NCI-H2081 (cell line): ENCODE measurements around the gene CCDC122.
"Not testable (repeated sequence)": the region's sequence is repeated elsewhere in the genome, so short reads cannot be mapped to it uniquely, and the experiment has no call there.

ENCODE experiments used
- DNase-seq, 2 experiments: peaks; one replicate each; lab custom pipeline; 2025; lab: John Stamatoyannopoulos, UW

CCDC122 gene

DNA sequence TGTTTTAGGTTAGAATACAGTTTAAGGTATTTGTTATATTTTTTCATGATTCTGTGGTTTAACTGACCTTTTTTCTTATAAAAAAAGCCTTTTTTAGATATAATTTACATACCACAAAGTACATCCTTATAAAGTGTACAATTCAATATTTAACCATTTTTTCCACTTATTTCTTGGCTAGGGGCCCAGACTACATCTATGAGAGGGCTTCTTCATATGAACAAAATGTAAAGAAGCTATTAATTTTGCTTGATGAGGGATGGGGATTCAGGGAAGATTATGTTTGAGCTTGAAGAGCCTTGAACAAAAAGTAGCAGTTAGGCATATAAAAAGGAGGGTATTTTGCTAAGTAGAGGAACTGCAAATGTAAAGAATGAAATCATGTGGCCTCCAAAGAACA lies 2.2 kb downstream of the CCDC122 start:
- no peak for DNase-seq

DNA sequence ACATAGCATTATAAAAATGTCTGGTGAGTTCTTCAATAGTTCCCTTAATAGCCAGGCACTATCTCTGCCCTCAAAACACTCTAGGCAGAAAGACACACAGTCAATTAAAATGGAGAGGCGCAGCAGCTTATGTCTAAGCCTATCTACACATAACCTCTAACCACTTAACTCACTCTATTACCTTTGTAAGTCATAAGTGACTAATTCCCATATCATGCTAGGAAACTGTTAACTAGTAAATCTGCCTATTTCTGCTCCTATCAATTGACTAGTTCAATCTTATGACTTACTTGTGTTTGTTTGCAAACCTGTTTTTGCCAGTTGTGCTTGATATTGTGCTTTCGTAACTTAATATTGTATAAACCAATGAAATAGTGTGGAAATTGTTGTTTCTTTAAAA lies 3.2 kb downstream of the CCDC122 start:
- no peak for DNase-seq

DNA sequence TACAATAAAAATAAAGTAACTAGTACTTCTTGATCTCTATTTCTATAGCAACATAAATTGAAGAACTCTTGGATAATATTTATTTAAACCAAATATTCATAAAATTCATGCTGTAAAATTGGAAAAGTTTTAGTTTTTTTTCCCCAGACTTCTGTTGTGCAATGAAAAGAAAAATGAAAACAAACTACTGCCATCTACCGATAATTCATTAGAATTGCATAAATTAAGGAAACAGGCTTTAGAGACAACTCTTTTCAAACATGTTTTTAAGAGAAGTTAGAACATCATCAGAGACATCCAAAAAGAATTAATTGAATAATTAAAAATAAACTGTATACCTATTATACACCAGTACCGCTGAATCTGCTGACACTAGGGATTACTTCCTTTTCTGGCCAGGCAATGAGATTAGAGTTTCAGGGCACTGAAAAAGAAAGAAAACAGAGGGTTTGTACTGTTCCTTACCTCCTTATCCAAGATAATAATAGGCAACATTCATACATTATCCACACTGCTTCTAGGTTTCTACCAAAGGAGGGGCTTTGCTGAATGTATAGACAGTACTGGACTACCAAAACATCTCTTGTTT lies 4.9 kb downstream of the CCDC122 start:
- DNase-seq, result peak in 1 of 2 experiments; percentile 12

DNA sequence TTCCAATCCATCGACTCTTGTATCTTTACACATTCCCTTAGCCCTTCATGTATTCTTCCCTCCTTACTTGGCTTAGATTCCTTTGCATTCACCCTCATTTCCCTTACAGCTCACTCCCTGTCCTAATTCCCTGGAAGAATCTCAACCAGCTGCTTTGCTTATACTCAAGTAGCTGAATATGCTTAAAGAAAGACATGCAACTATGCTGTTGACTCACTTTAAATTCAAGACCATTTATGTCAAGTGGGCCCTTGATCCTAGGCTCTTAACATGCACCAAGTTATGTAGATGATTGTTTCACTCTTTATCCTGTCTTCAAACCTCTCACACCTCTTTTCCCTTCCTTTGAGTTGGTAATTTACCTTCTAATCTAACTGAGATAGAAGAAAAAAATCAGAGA lies 7.4 kb downstream of the CCDC122 start:
- no peak for DNase-seq

DNA sequence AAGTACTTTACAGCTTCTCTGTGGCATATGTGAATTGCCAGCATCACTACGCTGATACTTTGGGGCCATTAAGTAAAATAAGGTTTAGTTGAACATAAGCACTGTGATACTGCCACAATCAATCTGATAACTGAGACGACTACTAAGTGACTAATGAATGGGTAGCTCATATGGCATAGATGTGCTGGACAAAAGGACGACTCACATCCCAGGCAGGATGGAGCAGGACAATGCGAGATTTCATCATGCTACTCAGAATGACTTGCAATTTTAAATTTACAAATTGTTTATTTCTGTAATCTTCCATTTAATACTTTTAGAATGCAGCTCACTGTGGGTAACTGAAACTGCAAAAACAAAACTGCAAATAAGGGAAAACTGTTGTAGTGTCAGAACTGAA lies 13.6 kb downstream of the CCDC122 start:
- DNase-seq, result no peak

DNA sequence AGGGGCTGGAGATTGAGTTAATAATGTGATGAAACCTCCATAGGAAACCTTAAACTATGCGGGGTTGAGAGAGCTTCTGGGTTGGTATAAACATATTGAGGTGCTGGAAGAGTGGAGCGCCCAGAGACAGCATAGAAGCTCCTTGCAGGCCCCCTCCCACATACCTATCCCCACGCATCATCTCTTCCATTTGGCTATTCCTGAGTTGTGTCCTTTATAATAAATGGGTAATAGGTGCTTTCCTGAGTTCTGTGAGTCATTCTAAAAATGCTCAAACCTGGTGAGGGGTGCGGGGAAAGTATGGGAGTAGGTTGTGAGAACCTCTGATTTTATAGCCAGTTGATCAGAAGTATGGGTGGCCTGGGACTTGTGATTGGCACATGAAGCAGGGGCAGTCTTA lies 14.6 kb downstream of the CCDC122 start:
- DNase-seq, result no peak

DNA sequence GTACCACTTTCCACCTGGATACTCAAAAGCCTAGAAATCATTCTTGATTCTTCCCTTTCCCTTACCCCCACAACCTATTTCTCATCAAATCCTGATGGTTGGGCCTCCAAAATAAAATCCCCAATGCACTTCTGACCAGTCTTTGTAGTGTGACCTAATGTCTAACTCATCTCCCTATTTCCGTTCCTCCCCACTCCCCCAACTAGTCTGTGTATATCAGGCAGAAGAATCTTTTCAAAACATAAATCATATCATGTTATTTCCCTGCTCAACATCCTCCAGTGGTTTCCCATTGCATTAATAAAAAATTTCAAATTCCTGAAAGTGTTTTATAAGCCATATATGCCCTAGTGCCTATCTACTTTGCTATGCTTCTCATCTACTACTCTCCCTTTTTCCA lies 17.7 kb downstream of the CCDC122 start:
- DNase-seq, result no peak

DNA sequence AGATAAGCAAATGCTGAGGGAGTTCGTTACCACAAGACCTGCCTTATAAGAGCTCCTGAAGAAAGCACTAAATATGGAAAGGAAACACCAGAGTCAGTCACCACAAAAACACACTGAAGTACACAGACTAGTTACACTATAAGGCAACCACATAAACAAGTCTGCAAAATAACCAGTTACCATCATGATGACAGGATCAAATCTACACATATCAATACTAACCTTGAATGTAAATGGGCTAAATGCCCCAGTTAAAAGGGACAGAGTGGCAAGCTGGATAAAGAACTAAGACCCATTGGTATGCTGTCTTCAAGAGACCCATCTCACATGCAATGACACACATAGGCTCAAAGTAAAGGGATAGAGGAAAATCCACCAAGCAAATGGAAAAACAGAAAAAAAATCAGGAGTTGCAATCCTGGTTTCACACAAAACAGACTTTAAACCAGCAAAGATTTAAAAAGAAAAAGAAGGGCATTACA lies 26.6 kb downstream of the CCDC122 start:
- DNase-seq, result no peak

DNA sequence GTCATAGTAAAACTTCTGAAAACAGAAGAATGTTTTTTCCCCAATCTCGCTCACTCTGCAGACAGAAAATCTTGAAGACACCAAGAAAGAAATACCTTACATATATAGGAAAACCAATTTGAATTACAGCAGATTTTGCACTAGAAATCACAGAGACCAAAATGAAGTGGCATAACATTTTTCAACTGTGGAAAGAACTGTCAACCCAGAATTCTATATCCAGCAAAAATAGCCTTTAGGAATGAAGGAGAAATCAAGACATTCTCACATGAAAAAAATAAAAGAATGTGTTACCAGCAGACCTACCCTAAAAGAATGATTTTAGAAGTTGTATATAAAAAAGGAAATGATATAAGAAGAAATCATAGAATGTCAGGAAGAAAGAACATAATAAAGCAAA lies 28.7 kb downstream of the CCDC122 start:
- DNase-seq, result no peak

DNA sequence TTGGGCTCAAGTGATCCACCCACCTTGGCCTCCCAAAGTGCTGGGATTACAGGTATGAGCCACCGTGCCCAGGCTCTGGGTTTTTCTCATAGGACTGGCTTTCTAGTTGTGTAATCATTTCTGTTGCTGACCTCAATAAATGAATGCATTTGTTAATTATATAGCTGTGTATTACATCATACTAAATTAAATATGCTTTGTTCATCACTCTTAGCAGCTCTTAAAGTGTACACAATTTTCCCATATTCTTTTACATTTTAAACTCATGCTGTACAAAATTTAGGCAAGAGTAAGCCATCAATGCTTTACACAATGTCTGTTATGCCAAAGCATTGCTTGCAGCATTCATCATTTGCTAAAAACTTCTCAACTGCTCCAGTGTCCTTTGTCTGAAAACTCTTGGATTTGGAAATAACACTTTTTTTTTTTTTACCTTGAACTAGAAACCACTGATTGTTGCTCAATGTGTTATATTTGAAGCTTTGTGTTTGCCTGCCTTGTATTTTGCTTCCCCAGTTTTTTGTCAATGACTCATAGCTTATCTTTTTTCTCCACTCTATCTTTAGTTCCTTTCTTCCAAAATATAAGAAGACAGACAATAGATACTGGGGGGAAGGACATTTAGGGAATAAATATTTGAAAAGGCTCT lies 31.4 kb downstream of the CCDC122 start:
- DNase-seq, result no peak

DNA sequence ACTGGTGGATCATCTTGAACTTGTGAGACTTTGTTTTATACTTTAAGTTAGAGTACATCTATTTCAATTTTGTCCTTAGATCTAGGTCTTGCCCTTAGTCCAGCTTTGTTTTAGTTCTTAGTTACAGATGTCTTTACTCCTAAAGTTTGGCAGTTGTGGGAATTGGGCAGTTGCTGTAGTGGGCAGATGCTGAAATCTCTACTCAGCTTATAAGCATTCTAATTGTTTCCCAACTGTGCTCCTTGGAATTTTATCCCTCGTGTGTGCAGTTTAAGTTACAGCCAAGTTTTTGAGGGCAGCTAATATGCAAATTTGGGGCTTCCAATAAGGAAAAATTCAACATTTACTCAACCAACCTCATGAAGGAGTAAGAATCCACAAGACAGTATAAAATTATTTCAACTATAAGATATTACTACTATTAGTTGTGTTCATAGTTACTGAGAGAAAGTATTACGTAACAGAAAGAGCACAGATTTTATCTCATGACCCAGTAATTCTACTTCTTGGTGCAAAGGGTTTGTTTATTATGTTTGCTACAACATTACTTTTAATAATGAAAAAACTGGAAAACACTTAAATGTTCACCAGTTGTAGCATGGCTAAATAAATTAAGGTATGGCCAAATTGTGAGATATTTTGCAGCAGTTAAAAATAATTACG lies 32.9 kb downstream of the CCDC122 start:
- no peak for DNase-seq

DNA sequence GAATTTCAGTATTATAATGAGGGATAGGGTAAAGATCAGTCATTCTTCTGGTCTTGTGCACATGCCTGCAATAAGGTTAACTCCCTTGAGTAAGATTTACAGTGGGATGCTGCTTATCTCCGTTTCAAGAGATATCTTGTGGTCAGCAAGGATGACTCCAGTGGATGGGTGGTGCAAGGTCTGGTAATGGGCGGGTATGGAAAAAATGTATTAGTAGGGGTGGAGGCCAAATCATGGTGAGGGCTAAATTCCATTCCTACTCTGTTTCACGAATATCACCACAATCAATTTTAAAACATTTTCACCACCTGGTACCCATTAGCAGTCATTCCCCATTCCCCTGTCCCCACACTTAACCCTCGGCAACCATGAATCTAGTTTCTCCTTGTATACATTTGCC lies 40.6 kb downstream of the CCDC122 start:
- no peak for DNase-seq

DNA sequence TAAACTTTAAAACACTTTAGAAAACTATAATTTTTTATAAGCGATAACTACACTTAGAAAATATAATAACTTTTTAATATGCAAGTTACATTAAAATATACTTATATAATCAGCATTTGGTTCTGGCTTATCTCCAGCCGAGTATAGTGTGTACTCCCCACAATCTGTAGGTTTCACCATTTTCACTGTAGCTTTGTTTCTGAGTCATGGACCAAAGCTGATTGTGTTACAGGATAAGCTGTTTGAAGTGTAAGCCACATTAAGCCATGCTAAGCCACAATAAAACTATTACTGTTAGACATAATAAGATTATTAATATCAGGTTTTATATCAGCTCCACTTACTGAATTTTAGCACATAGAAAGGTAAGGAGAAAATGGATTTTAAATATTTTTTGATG lies 43.8 kb downstream of the CCDC122 start:
- DNase-seq, result no peak

DNA sequence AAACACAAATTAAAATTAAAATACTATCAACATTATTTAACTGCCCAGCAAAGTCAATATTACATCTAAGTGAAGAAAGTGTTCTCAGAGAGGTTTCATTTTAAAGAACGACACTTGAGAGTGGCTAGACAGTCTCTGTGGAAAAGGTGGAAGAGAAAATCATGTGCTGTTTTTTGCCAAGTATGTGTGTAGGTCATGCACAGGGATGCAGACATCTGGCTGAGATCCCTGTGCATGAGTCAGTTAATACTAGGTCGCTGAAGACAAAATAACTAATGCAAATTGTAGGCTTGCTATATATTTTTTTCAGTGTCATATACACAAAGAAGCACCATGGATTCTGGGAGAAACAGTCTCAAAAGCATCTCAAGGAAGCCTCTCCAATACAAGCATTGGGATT lies 48.5 kb downstream of the CCDC122 start:
- no peak for DNase-seq

DNA sequence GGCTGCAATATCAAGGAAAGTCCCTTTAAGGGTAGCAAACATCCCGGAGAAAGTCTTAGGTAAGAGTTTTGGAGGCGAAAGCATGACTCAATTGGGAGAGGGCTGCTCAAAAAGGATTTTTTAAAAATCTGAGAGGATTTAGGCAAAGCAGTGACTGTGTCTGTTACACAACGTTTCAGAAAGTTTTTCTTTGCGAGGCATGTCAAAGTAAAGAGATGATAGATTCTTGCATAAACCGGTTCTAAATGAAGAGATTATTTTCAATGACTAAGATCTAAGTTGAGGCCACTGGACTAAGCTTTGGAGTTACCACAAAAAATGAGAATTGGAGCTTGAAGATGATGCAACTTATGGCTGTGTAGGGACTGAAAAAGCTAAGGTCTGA lies 49.1 kb downstream of the CCDC122 start:
- no peak for DNase-seq

DNA sequence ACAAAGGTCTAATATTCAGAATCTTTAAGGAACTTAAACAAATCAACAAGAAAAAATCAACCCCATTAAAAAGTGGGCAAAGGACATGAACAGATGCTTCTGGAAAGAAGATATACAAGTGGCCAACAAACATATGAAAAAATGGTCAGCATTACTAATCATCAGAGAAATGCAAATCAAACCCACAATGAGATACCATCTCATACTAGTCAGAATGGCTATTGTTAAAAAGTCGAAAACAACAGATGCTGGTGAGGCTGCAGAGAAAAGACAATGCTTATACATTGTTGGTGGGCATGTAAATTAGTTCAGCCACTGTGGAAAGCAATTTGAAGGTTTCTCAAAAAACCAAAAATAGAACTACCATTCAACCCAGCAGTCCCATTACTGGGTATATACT lies 54.9 kb downstream of the CCDC122 start:
- DNase-seq, result not testable (repeated sequence)

DNA sequence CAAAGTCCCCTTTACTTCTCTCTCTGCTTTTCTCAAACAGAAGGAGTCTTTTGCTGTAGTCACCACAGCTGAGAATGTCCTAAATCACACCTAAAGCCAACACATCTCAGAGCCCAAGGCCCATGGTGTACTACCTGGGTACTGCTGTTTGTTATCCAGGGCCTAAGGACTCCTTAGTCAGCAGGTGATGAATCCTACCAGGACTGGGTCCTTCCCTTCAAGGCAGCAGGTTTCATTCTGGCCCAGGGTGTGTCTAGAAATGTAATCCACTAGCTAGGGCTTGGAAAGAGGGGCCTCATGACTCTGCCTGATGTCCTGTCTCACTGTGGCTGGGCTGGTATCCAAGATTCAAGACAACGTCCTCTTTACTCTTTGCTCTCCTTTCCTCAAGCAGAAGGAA lies 56.6 kb downstream of the CCDC122 start:
- DNase-seq, result no peak

DNA sequence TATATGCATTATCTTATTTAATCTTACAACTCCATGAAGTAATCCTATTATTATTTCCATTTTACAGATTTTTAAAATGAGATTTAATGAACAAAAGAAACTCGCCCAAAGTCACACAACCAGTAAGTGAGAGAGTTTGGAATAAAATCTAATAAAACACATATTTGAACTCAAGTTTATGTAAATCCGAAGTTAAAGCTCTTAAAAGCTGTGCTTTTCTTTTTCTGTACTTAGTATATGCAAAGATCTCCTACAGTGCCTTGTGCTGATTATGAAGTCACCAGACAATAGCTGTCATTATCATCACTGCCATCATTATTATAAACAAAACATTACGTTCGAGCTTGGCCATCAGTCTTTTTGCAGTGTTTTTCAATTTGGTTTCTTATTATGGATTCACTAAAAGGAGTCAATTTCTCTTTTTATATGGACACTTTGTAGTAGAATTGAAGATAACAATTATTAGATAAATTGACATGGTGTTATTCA lies 63.1 kb downstream of the CCDC122 start:
- DNase-seq, result peak in 1 of 2 experiments; percentile 3

DNA sequence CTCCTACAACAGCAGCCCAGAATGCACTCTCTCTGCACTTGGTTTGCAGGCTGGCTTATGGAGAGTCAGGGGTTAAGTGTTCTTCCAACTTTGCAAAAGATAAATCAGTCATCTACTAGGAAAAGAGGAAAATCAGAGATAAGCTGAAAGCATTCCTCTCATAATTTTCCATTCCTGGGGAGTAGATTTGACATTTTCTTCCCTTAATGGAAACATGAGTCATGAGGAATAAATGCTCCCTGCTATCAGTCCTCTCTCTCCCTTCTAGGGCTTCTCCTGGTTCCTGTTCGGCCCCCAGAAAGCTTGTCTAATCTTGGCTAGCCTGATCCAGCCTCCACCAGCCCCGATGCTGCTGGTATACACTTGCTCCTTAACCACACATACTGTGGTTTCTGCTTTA lies 64.3 kb downstream of the CCDC122 start:
- no peak for DNase-seq

DNA sequence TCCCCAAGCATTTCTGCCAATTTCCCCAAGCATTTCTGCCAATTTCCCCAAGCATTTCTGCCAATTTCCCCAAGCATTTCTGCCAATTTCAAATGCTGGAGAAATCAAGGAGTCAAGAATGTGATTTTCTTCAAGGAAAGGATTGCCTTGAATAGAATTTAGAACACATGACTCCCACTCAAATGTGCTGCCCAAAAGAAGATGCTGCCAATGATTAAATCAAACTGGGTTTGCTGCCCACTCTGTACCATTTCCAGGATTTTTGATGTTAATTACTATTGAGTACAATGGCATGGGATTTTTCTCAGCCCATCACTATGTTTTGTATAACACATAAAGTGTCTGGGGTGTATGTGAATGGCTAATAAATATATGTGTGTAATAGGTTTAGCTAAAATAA lies 70.9 kb downstream of the CCDC122 start:
- DNase-seq, result no peak

DNA sequence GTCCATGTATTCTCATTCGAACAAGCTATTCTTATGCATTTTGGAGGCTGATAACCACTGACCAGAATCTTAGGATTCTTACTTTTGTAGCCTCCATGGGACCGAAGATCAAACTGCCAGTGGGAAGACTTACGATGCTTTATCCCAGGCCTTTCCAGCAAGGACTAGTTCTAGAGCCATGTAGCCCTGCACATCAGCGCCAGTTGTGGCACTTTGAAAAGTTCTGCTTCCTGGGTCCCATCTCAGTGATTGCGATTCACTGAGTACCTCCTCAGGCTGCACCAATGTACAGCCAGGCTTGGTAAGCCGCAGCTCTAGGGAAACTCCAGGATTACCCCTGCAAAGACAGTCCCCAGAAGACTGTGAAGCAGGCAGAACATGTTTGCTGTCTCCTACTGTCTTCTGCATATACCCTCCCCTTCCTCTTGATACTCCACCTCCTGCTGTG lies 73.8 kb downstream of the CCDC122 start:
- DNase-seq, result no peak

DNA sequence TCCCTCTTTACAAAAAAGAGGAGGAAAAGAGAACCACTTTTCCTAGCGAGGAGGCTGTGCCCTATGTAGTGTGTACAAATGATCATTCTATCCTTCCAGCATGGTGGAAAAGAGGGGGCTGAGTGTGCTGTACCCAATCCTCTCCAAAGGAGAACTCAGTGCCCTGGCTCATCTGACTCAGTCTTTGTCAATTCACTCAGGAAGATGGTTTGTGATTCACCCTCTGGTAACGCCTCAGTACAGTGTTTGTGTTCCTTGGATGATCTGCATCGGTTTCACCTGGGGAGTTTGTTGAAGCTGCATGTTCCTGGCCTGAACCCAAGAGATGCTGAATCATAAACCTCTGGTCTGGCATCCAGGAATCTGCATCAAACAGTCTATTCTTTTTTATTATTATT lies 74.5 kb downstream of the CCDC122 start:
- DNase-seq, result peak in 1 of 2 experiments; percentile 53

DNA sequence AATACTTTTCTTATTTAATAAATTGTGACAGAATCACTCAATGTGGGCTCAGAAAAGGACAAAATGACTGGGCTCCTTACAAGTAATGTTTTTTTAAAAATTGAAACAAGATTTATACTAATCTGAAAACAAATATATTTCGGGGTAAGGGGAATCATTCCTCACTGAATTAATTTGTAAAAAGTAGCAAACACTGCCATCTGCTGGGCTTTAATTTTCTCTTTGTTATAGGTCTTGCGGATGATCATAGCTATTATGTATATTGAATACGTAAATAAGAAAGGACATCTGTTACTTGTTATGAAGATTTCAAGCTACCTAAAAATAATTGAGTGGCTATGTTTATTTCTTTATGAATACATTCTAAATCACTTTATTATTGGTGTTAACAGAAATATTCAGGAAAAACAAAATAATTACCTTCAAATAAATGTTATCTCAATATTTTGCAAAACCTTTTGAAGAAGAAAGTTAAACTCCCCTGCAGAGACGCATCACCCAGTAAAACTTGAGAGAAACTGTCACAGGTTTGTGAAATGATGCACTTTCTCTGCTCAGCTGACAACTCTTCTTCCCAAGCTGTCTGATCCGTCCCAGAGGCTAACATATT lies 75.0 kb downstream of the CCDC122 start:
- peak; percentile 74 to 79 for DNase-seq
